ENCODE results near the gene ANTXR2.

ANTXR2 gene

GRCh38 chr4:80091688-80092087, 18.7 kb upstream of the ANTXR2 start:
- DNase-seq, result no peak

GRCh38 chr4:80091184-80091583, 18.2 kb upstream of the ANTXR2 start:
- no peak for DNase-seq

GRCh38 chr4:80090090-80090489, 17.1 kb upstream of the ANTXR2 start:
- DNase-seq, result no peak

GRCh38 chr4:80088471-80088870, 15.4 kb upstream of the ANTXR2 start:
- DNase-seq, result no peak

GRCh38 chr4:80086296-80086695, 13.3 kb upstream of the ANTXR2 start:
- no peak for DNase-seq

- DNase-seq, result no peak
These were observed 12.1 kb upstream of the ANTXR2 start for GRCh38 chr4:80085081-80085480.

GRCh38 chr4:80082693-80083092, 9.7 kb upstream of the ANTXR2 start:
- no peak for DNase-seq

GRCh38 chr4:80081566-80081965, 8.5 kb upstream of the ANTXR2 start:
- DNase-seq, result no peak

- DNase-seq, result no peak
These were observed 6.4 kb upstream of the ANTXR2 start for GRCh38 chr4:80079255-80079923.

GRCh38 chr4:80078346-80079092, 5.5 kb upstream of the ANTXR2 start:
- no peak for DNase-seq

GRCh38 chr4:80077639-80078038, 4.6 kb upstream of the ANTXR2 start:
- no peak for DNase-seq

- DNase-seq, result no peak
These were observed 3.7 kb upstream of the ANTXR2 start for GRCh38 chr4:80076681-80077080.

- DNase-seq, result no peak
These were observed 3.1 kb upstream of the ANTXR2 start for GRCh38 chr4:80075995-80076675.

- DNase-seq, result no peak
These were observed 1.6 kb upstream of the ANTXR2 start for GRCh38 chr4:80074651-80075050.

- DNase-seq, result no peak
These were observed 1.0 kb upstream of the ANTXR2 start for GRCh38 chr4:80074069-80074468.

GRCh38 chr4:80073473-80074008, 512 bp upstream of the ANTXR2 start:
- no peak for DNase-seq

GRCh38 chr4:80072228-80072743, 743 bp downstream of the ANTXR2 start:
- DNase-seq, result no peak

- no peak for DNase-seq
These were observed 1.3 kb downstream of the ANTXR2 start for GRCh38 chr4:80071604-80072227.

- DNase-seq, result no peak
These were observed 2.0 kb downstream of the ANTXR2 start for GRCh38 chr4:80070880-80071603.

- DNase-seq, result no peak
These were observed 2.9 kb downstream of the ANTXR2 start for GRCh38 chr4:80069837-80070731.

- no peak for DNase-seq
These were observed 3.8 kb downstream of the ANTXR2 start for GRCh38 chr4:80069108-80069836.

Data from NK-92 treated with Interleukin-12 subunit alpha and Interleukin-12 subunit beta, amount 100 ng/mL, for 24 hours (cell line).